Heart left ventricle (tissue), 13 donors: ENCODE data around the gene SLIT3.

Source experiments
- CTCF ChIP-seq, 12 donors: fragments of 200-600 bp; sonication (generic) in 4 of 12; IDR thresholded peaks; one replicate each; pipeline versions ENCODE4 v1.5.0 to v1.8.0; 2018 to 2022; ENCODE audit warnings: antibody characterized with exemption in 12 of 12, mild to moderate bottlenecking in 5 of 12
- POLR2A ChIP-seq, 2 donors: fragments of 450-650 bp; IDR thresholded peaks; one replicate each; pipeline ENCODE4 v1.6.1; 2017; ENCODE audit warnings: antibody characterized with exemption in 2 of 2, mild to moderate bottlenecking in 2 of 2, moderate library complexity in 2 of 2
- donor health status: ischemic (EF 13 %, LVEDD 7.1; RV severe dilation, severe dysfunction).
- donor health status: DM: no; HTN: yes; CAD: no.
- donor health status: DM: no; HTN: no; CAD: no.
- donor health status: ischemic (EF 25% LVEDD 6.9; RV normal size, moderate dysfunction).
- donor health status: ischemic (EF 25% LVEDD 5.7; RV mildly dilated, moderate dysfunction).
- donor health status: ischemic (EF 35%, LVEDD 5.7; RV mildly dilated, moderate dysfunction).
- donor health status: nonischemic (EF 11% LVEDD 7.7; RV severe dilation, severe dysfunction).
- donor health status: DM: yes; HTN: yes; CAD: no.
- donor health status: PGD.
- donor health status: ischemic (EF 29% LVEDD 5.4; RV normal size, mild dysfunction).
- donor health status: nonischemic (EF 23%, LVEDD 6.1; RV moderate dilation, normal function).

GRCh38 chr5:169020102-169020501 is 280.8 kb downstream of the SLIT3 start:
- TF ChIP-seq CTCF (IDR thresholded peaks at IDR 0.05) (no peak), POLR2A (IDR thresholded peaks at IDR 0.05) (no peak)
